Kidney epithelial cell (primary cell): ENCODE results near the gene PEF1. TPM values are rescaled to one million over a fixed set of nuclear protein-coding genes. Genes with fewer than 3 reads are reported as not detected.

ENCODE experiments used
- DNase-seq: peaks from one replicate; pipeline ENCODE4 v3.0.0-alpha.2; 2010; ENCODE audit warnings: low read depth
- H3K27me3 ChIP-seq: 2 replicates; pipeline ENCODE4 v1.6.0; 2011; ENCODE audit warnings: low read length; ENCODE audit not compliant: control insufficient read depth, insufficient read depth
- H3K36me3 ChIP-seq: 2 replicates; pipeline ENCODE4 v1.5.1; 2011; ENCODE audit warnings: low read length; ENCODE audit not compliant: control insufficient read depth, insufficient read depth
- H3K4me3 ChIP-seq: 2 replicates; pipeline ENCODE4 v1.5.1; 2011; ENCODE audit warnings: low read depth, mild to moderate bottlenecking, control low read depth, low read length
- CTCF ChIP-seq: IDR thresholded peaks from 2 replicates; pipeline ENCODE4 v1.5.1; 2011; ENCODE audit warnings: mild to moderate bottlenecking, moderate library complexity, low read length, control low read depth, inconsistent platforms; ENCODE audit not compliant: insufficient read depth, poor library complexity, severe bottlenecking
- total RNA-seq: library from RNA; depleted of rRNA; stranded (reverse); fragments of >200 nt; gene quantifications from 2 replicates; pipeline ENCODE4 v1.2.3, GENCODE V29; 2015

The PEF1 gene
- total RNA-seq, 1 donor from 2014 or later = 86.8 TPM

GRCh38 chr1:31657020-31657804, 12.5 kb upstream of the PEF1 start:
- Histone ChIP-seq H3K27me3 (peaks cover 3% of the 10 kb centered on the region), H3K4me3 (no peak overlapping the region), H3K36me3 (no peaks in the 10 kb centered on the region)
- DNase-seq = no peak
- no peak for TF ChIP-seq CTCF

DNA sequence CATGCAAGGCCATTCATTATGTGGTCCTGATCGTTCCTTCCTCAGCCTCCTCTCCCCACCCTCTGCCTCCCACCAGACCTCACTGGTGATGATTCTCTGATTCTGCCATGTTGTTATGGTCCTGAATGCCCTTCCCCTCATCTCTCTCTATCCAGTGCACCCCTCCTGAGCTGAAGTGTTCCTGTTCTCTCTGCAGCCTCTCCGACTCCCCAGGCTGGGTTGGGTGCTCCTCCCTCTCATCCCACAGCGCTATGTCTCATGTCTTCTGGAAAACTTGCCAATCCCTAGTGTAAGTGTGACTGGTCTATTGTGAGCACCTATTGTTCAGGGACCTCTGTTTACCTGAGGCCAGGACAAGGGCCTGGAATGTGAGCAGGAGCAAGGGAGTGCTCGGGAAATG, 11.1 kb upstream of the PEF1 start:
- TF ChIP-seq CTCF = no peak
- no peaks in the 10 kb centered on the region for H3K36me3 ChIP-seq

DNA sequence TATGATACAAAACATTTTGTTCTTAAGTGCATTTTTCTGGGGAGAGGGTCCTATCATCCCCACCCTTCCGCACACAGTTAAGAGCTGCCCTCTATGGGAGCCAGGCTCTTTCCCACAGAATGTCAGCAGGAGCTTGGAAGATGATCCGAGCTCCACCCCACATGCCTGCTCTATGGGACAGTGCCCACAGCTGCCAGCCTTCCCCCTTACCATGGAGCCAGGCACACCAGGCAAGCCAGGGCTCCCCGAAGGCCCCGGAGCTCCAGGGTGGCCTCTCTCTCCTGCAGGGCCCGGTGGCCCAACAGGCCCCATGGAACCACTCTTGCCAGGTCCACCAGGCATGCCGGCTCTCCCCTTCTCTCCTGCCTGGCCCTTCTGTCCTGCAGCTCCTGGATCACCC, 10.4 kb upstream of the PEF1 start:
- Histone ChIP-seq H3K27me3 (no peaks in the 10 kb centered on the region), H3K36me3 (no peaks in the 10 kb centered on the region), H3K4me3 (no peak overlapping the region)
- TF ChIP-seq CTCF = no peak
- DNase-seq = no peak

More for the DNA sequence above, 11.1 kb upstream of the PEF1 start:
- Histone ChIP-seq H3K4me3 (no peak overlapping the region), H3K27me3 (no peaks in the 10 kb centered on the region)
- DNase-seq = no peak

DNA sequence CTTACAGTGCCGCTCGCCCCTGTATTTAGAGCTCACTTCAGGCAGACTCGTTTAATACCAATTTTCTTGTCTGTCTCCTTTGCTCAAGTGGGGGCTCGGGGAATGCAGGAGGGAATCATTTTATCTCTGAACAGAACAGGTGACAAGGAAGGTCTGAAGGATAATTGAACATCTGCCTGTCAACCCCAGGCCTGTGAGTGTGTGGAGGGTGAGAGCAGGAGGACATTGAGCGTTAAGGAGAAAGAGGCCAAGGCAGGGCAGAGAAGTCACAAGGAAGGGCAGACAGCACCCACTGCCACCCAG, 9.7 kb upstream of the PEF1 start:
- no peaks in the 10 kb centered on the region for H3K36me3 ChIP-seq
- no peak overlapping the region for H3K4me3 ChIP-seq
- no peak for TF ChIP-seq CTCF
- H3K27me3 ChIP-seq = no peaks in the 10 kb centered on the region
- no peak for DNase-seq

DNA sequence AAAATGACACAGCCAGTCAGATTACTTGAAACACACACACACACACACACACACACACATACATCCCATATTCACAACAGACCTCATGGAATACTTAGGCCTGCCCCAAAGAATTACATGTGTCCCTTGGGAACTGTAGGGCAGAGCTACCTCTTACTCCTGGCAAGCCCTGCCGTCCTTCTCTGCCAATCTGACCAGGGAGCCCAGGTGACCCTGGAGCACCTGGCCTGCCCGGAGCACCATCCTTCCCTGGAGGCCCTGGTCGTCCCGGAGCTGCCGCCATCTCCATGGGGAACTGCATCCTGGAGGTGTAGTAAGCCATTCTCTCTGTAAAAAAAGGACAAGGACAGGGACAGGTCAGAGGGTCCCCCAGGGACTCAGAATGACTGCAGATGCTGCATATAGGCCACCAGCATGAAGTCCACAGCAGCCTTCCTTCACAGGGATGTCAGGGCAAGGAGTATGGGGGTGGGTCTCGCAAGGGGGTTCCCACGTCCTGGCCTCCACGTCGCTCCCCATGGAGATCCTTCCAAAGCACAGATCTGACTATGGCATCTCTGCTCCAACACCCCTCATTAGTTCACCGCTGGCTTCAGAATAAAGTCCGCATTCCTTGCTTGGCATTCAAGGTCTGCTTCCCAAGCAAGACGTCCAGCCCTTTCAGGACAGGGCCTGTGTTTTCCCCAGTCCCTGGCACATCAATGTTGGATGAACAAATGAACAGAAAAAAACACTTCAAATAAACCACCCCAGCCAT, 9.2 kb upstream of the PEF1 start:
- DNase-seq = no peak
- TF ChIP-seq CTCF = no peak
- Histone ChIP-seq H3K36me3 (no peaks in the 10 kb centered on the region), H3K27me3 (no peaks in the 10 kb centered on the region), H3K4me3 (no peak overlapping the region)
